ENCODE data around the gene TMPRSS6.

The TMPRSS6 gene

DNA sequence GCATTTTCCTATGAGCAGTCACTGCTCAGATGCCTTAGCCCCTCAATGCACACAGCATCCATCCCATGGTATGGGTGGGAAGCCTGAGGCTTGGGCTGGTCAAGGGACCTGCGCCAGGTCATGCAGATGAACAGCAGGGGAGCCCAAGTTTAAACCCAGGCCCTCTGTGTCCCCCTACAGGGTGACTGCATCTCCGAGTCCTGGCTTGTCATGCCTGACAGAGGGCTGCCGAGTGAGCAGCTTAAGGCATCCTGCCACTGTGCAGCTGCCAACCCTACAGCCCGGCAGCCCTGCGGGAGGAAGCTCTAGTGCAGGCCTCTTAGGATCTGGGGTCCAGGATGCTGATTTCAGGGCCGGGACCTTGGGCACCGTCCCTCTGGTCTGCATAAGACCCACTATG, 30.2 kb upstream of the TMPRSS6 start:
- DNase-seq: no peak

DNA sequence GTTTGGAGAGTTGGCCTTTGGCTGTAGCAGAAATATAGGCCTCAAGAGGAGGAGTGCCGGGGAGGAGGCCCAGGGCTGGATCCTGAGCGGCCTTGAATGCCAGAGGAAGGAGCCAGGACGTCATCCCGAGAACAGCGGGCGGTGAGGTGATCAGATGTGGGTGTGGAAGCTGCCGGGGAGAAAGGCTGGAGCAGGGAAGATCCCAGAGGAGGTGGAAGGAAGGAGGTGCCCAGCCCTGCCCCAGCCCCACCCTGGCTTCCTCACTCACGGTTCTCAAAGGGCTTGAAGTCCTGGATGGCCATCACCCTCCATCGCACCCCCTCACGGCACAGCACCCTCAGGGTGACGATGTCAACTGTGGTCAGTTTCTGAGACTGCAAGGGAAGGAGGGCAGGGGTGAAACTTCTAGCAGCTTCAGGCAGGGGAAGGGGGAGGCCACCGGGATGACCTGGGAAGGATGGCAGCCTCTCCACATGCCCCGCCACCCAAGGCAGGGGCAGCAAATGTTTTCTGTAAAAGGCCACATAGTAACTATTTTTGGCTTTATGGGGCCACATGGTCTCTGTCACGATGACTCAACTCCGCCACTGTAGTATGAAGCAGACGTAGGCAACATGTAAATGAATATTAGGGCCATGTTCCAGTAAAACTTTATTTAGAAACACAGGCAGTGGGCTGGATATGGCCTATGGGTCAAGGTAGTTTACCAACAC, 29.5 kb upstream of the TMPRSS6 start:
- no peak for DNase-seq

DNA sequence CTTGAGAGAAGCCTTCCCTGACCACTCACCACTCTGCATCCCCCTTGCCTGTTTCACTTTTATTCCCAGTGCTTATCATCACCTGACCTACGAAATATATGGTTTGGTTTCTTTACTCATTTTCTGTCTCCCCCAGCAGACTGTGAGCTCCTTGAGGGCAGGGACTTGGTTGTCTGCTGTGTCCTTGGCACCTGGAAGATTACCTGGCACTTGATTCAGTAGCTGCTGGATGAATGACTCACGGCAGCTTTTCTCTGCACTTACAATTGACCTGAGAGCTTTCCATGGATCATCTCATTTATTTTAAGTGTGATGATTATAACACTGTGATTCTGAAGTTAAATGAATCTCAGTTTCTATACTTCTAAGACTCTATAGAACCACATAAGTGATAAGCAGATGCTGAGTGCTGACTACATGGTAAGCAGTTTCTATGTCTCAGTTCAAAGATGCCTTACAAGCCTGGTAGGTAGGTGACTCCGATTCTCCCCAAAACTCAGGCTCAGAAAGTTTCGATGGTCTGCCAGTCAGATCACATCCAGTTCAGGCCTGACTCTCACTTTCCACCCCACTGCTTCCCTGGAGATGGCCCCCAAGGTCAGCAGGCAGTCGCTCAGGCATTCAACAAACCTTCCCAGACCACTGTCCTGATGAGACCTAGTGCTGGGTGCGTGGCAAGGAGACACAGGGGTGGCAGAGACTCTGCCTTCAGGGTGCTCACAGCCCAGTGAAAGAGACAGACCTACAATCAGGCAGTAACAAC, 28.6 kb upstream of the TMPRSS6 start:
- no peak for DNase-seq

DNA sequence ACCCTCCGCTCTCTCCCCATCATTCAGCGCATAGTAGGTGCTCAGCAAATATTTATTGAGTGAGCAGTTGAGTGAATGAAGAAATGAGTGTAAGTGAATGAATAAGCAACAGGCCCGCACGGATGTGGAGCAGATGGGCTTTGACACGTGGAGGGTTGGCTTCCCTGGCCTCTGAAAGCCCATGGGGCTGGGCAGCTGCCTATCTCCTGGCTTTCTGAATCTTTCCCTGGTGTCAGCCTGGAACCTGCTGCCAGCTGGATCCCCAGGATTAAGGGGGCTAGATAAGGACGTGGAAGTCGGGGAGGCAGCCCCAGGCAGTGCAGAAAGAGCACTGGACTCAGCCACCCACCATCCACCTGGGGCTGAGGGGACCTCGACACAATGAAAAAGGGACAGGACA, 27.6 kb upstream of the TMPRSS6 start:
- DNase-seq: no peak

DNA sequence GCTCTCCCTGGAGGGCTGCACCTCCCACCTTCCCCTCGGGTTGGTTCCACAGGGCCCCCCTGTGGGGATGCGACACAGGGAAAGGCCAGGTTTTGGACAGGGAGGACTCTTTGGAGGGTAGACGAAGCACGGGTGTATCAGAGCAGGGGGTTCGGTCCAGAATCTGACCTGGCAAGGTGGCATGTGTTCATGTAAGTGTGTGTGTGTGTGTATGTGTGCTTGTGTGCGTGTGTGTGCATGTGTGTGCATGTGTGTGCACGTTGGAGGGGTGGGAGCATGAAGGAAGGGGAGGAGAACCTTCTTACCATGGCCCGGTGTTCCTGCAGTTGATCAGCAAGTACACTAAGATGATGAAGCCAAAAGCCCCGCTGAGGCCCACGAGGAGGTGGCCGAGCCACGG, 25.5 kb upstream of the TMPRSS6 start:
- DNase-seq: no peak

DNA sequence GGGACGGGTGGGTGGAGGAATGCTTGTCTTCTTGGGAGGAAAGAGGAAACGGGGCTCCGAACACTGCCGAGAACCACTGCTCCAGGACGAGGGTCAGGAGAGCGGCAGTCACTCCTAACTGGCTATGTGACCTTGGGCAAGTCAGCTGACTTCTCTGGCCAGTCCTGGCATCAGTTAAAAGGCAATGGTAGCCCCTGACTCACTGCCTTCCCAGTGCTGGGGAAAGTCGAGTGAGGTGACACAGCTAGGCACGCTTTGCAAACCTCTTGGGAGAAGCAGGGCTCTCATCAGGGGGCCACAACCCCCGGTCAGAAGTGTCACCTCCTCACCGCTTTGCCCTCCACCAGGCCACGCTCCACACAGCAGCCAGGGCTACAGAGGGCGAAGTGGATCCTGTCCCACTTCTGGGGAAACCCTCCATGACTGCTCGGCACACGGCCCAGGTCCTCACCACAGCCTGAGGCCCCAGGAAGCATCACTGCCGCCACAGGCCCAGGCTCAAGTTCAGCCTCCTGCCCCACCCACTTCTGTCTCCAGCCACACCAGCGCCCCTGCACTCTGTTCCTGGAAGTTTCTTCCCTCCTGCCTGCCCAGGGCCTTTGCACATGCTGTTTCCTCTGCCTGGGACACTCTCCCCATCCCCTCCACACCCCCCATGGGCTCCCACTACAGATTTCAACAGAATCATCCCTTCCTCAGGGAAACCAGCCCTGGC, 23.9 kb upstream of the TMPRSS6 start:
- no peak for DNase-seq

DNA sequence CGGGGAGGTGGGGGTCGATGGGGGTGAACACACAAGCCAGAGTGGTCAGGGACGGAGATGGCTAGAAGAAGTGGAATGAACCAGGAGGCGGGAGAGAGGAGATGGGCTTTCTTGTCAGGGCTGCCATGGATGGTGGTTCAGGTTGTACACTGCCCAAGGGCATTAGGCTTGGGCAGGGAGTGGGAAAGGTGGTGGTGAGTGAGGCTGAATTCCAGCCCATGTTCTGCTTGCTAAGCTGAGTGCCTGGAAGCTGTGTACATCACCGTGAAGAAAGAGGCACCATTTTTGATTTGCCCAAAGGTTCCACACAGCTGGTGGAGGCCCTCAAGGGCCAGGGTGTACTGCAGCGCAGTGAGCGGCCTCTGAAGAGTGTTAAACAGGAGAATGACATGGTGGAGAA, 23.3 kb upstream of the TMPRSS6 start:
- DNase-seq: no peak

DNA sequence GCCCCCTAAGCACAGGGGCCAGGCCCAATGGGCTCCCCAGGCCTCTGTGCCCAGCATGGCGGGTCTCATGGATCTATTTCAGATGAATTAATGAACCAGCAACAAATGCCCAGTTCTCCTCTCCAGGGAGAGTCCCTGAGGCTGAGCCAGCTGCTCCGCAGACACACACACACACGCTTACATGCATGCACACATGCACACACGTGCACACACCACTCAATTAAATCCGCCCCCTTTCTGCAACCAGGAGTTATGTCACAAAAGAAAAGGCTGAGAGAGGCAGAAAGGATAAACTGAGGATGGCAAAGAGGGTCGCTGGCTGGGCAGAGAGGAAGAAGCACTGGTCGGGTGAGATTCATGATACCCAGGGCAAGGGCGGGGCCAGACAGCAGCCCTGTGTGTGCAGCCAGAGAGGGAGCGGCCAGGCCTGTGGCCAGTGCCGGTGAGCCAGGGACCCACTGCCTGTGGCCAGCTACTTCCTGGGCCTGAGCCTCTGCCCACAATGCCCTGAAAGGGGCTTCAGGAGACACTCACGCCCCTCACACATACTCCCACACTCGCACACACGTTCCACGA, 20.4 kb upstream of the TMPRSS6 start:
- no peak for DNase-seq

DNA sequence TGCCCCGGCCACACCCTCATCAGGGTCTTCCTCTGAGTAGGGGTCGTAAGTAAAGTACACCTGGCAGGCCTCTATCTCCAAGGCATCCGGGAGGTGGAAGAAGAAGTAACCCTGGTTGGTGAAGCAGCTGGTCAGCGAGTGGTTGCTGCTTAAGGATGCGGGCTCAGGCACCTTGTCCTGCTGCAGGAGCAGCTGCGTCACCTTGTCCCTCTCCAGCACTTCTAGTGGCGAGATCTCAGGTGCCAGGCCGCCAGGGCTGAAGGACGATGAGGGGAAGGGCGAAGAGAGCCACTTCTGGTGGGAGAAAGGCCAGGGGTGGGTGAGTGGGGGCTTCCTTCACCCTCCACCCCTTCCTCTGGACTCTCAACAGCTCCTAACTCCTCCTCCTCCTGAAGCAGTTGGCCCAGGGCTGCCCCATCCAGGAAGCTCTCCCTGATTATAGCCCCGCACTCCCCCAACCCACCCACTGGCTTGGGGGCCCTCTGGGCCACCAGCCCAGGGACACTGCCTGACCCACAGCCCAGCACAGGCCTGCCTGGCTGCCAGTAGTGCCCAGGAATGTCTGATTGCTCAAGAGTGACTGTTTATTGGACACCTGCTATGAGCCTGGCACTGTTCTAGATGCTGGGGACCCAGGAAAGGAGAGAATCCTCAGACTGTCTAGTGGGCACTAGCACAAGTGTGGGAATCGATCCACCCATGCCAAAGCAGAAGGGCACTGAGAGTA, 19.2 kb upstream of the TMPRSS6 start:
- no peak for DNase-seq

DNA sequence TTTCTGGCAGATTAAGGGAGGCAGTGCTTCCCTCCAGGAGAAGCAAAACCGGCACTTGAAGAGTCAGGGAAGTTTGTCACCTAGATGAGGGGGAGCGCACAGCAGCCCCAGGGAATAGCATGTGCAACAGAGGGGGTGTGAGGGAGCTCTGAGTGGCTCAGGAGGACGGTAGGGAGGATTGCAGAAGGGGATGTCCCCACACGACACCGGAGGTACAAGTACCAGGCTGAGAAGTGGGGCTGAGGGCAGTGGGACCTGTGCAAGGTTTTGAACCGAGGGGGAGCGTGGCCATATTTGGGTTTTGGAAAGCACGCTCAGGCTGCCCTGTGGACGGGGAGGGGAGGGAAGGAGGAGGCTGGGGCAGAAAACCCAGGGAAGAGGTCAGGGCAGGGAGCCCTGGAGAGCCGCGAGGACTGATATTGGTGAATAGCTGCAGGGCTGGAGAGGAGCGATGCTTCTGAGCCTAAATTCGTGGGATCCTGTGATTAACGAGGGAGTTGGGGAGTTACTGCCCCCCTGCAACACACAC, 17.9 kb upstream of the TMPRSS6 start:
- no peak for DNase-seq

DNA sequence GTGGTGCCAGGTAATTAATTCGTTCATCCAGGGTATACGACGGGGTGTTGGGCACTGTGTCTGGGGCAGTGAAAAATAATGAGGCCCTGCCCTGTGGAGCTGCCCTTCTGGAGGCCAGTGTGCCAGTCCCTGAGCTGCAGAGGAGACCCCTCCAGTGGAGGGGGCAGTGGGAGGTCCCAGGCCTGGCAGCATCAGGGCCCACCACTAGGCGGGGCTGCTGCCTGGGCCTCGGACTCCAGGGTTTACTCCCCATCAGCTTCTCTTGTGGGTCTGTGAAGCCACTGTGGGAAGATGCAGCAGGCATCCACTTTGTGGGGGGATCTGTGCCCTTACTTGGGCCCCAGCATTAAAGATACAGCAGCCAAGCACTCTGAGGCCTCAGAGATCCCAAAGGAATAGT, 17.4 kb upstream of the TMPRSS6 start:
- no peak for DNase-seq

DNA sequence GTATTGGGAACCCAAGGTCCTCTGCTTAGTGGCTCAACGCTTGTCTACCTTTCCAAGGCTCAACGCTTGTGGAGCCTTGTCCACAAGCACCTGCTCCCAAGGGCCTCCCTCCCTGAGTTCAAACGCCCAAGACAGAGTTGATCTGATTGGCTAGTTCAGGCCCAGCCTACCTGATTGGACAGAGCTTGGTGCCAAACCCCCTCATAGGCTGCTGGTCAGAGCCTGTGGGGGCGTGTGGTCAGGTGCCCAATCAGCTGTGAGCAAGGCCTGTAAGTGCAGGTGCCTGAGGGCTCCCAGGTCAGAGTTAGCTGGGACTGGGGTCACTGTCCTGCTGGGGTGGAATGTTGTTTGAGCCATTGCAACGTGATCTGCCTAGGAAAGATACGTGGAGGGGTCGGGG, 16.9 kb upstream of the TMPRSS6 start:
- no peak for DNase-seq

DNA sequence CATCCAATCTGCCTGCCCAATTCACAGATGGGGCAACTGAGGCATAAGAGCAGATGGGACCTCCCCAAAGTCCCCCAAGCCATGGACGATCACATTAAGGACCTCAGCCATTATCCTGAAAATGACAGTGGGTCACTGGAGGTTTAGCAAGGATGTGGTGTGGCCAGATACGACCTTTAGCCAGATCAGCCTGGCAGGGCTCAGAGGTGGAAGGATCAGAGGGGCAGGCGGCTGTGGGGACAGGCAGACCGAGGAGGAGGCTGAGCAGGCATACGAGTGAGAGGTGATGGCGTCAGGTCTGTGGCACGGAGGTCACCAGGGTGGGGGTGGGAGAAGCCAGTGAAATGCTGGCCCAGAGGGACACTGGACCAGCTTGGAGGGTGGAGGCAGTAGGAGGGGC, 14.1 kb upstream of the TMPRSS6 start:
- no peak for DNase-seq

DNA sequence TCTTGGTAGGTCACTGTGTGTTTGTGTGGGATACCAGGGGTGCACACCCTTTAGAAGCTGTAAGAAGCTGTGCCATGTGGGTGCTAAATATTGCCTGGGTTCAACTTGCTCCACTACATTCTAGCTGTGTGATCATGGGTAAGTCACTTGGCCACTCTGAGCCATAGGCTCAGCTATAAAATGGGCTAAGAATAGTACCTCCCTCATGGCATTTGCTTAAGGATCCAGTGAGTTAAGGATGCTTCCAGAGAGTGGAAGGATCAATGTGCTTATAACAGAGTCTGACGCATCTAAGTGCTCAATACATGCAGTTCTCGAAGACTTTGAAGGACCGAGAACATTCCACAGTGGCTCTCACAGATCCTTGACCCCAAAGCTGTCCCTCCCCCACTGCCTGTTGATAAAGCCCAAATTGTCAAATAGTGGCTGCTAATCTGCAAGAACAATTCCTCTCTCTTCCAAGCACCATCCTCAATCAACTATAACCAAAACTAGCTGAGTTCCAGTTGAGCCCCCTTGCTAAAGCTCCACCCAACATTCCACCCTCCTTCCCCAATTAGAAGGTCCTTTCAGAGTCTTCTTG, 13.2 kb upstream of the TMPRSS6 start:
- no peak for DNase-seq

DNA sequence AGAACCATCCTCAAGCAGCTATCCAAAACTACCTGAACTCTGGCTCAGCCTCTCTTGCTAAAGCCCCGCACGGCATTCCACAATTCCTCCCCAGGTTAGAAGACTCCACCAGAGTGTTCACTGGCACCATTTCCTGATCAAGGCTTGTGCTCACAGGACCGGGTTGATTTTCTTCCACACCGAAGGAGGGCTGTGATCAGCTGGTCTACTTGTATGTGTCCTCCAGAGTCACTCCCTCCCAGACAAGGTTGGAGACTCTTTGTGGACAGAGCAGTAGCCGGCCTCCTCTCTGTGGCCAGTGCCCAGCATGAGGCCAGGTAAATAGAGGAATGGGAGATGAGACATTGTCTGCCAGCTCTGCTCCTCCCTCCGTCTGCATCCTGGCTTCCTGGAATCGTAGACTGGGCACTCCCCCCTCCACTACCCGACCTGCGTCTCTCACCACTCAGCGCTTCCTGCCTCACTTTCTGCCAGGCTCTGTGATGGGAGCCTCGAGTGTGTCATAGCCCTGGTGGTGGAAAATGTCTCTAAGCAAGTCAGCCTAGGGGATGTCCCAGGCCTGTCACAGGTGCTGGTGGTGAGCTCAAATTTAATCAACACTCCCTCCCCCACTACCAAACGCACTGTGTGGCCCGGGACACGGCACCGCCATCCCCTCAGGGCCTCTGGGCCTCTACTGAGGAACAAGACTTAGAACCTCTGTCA, 12.5 kb upstream of the TMPRSS6 start:
- peak; percentile 71 for DNase-seq

DNA sequence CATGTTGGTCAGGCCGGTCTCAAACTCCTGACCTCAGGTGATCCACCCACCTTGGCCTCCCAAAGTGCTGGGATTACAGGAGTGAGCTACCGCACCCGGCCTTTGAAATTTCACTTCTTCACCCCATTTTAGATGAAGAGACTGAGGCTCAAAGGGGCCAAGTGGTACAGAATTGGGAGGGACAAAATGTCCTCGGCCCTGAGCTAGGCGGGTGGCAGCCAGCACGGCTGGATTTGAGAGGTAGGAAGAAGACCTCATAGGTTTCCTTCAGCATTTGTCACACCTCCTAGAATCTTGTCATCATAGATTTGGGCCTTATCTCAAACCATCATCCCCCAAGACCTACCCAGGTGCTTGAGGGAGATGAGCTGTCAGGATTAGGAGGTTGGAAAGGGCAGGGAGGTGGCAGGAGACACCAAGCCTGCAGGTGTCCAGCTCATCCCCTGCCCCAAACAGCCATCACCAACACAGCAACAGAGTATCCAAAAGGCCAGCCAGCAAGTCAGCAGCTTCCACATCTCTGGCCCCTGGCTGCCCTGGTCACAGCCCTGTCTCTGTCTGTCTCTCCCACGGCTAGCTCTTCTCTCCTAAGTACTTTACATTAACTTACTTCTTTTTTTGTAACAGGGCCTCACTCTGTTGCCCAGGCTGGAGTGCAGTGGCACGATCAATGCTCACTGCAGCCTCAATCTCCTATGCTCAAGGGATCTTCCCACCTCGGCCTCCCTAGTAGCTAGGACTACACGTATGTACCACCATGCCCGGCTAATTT, 11.2 kb upstream of the TMPRSS6 start:
- DNase-seq: no peak

DNA sequence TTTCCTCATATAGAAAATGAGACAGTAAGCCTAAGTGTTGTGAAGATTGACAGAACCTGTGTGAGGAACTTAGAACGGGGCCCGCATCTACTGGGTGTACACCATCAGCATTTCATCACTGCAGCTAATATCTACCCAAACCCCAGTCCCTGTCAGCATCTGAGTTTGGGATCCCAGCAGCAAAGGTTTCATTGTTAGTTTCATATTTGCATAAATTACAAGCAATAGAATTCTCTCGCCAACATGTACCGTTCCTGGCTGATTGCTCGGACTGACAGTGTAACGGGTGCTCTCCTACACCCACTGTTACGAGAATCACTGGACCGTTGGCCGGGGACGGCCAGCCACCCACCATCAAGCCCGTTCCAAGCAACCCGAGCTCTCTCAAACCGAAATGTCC, 10.4 kb upstream of the TMPRSS6 start:
- DNase-seq: no peak

DNA sequence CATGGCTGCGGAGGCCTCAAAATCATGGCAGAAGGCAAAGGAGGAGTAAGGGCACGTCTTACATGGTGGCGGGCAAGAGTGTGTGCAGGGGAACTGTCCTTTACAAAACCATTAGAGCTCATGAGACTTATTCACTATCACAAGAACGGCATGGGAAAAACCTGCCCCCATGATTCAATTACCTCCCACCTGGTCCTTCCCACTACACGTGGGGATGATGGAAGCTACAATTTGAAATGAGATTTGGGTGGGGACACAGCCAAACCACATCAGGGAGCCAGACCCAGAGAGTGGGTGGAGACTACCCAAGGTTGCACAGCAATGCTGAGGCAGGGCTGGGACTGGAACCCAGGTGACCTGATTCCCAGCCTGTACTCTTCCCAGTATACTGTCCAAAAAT, 8.6 kb upstream of the TMPRSS6 start:
- no peak for DNase-seq

DNA sequence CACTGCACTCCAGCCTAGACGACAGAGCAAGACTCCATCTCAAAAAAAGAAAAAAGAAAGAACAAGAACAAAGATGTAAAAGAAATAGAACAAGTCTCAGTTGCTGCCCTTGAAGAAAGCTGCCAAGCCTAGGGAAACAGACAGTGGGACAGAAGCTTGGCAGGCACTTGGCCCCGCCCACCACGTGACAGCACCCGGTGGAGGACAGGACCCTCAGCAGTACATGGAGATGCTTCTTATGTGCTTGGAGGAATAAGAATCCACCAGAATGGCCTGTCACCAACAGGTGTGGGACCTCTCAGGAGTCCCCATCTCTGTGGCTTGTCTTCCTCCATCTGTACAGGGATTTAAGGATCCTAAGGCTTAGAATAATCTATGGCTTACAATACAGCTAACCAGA, 7.6 kb upstream of the TMPRSS6 start:
- DNase-seq: no peak

DNA sequence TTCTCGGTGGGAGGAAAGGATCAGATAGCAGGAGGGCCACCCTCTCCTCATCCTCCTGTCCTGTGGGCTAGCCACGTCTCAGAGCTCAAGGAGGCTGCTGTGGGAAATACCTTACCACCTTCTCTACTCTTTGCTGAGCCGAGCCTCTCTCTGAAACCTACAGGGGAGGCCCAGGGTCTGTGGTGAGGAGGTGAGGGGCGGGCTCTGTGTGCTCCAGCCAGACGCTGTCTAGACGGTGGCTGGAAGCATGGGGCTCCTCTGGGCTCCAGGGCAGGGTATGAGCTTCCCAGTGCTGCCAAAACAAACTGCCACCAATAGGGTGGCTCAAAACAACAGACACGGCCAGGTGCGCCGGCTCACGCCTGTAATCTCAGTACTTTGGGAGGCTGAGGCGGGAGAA, 5.5 kb upstream of the TMPRSS6 start:
- DNase-seq: no peak

DNA sequence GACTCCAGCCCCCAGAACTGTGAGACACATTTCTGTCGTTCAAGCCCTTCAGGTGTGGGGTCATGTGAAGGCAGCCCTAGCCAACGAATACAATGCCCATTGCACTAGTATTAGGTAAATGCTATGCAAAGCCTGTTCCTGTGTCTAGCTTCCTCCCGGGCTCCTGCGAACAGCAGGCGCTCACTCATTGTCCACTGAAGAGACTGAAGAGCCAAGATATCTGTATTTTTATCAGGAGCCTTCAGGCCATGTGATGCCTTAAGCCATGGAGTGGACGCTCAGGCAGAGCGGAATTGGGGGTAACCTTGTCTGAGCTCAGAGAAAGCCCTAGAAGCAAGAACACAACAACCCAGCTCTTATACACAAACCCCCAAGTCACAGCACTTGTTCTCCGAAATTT, 4.2 kb upstream of the TMPRSS6 start:
- DNase-seq: no peak

Measured in EL (cell line).